ENCODE measurements around the gene FBH1.
"Not testable (repeated sequence)": the region's sequence is repeated elsewhere in the genome, so short reads cannot be mapped to it uniquely, and the experiment has no call there.

The FBH1 gene

GRCh38 chr10:5904227-5904626 lies 14.2 kb downstream of the FBH1 start:
- no peak for DNase-seq

- no peak for DNase-seq
Observed at GRCh38 chr10:5905854-5906507, 15.9 kb downstream of the FBH1 start.

GRCh38 chr10:5906651-5907050 lies 16.6 kb downstream of the FBH1 start:
- DNase-seq: no peak

GRCh38 chr10:5908676-5909075 lies 18.6 kb downstream of the FBH1 start:
- DNase-seq: not testable (repeated sequence)

GRCh38 chr10:5910323-5911100 lies 20.5 kb downstream of the FBH1 start:
- no peak for DNase-seq

- DNase-seq: no peak
Observed at GRCh38 chr10:5911670-5912069, 21.6 kb downstream of the FBH1 start.

- DNase-seq: no peak
Observed at GRCh38 chr10:5913736-5914135, 23.7 kb downstream of the FBH1 start.

- DNase-seq: no peak
Observed at GRCh38 chr10:5915451-5915850, 25.4 kb downstream of the FBH1 start.

- DNase-seq: no peak
Observed at GRCh38 chr10:5917305-5917704, 27.3 kb downstream of the FBH1 start.

- no peak for DNase-seq
Observed at GRCh38 chr10:5918763-5919162, 28.7 kb downstream of the FBH1 start.

- DNase-seq: no peak
Observed at GRCh38 chr10:5919568-5919967, 29.5 kb downstream of the FBH1 start.

- DNase-seq: no peak
Observed at GRCh38 chr10:5921746-5922145, 31.7 kb downstream of the FBH1 start.

- no peak for DNase-seq
Observed at GRCh38 chr10:5924889-5925288, 34.8 kb downstream of the FBH1 start.

- DNase-seq: no peak
Observed at GRCh38 chr10:5927306-5927705, 37.3 kb downstream of the FBH1 start.

- no peak for DNase-seq
Observed at GRCh38 chr10:5929442-5929841, 39.4 kb downstream of the FBH1 start.

- DNase-seq: no peak
Observed at GRCh38 chr10:5930272-5930671, 40.2 kb downstream of the FBH1 start.

GRCh38 chr10:5932345-5932744 lies 42.3 kb downstream of the FBH1 start:
- DNase-seq: no peak

- DNase-seq: no peak
Observed at GRCh38 chr10:5933909-5934546, 44.0 kb downstream of the FBH1 start.

- no peak for DNase-seq
Observed at GRCh38 chr10:5935628-5936027, 45.6 kb downstream of the FBH1 start.

GRCh38 chr10:5937016-5937415 lies 47.0 kb downstream of the FBH1 start:
- no peak for DNase-seq

- DNase-seq: no peak
Observed at GRCh38 chr10:5938291-5938690, 48.2 kb downstream of the FBH1 start.

- DNase-seq: no peak
Observed at GRCh38 chr10:5940807-5941218, 50.8 kb downstream of the FBH1 start.

- DNase-seq: no peak
Observed at GRCh38 chr10:5941579-5941978, 51.5 kb downstream of the FBH1 start.

GRCh38 chr10:5942001-5942400 lies 52.0 kb downstream of the FBH1 start:
- DNase-seq: no peak
